Measurements from ENCODE around the gene ZBTB20. TPM values are rescaled to one million over a fixed set of nuclear protein-coding genes. Genes with fewer than 3 reads are reported as not detected.

Gene ZBTB20
- total RNA-seq, 1 donor from 2014 or later = 91.2 TPM

GRCh38 chr3:114879059-114880031 is 267.7 kb downstream of the ZBTB20 start:
- H3K4me1 Mint-ChIP-seq = peaks cover 8% of the 10 kb centered on the region
- no peak for TF ChIP-seq CTCF (IDR thresholded peaks at IDR 0.05)
- ChIA-PET CTCF (no interaction called here), POLR2A (no interaction called here)
- DNase-seq = no peak
- no peak overlapping the region for H3K27ac Mint-ChIP-seq
- intact Hi-C loops (cut with micrococcal nuclease) = loop anchor here (2.0 kb wide), 1 partner anchor 17 kb away; no protein-coding TSS in a partner anchor
- no peaks in the 10 kb centered on the region for H3K27me3 Mint-ChIP-seq
- H3K36me3 Mint-ChIP-seq (ENCODE audit: low read depth) = peaks cover 17% of the 10 kb centered on the region
- no peak overlapping the region for H3K4me3 Mint-ChIP-seq
- peaks cover 2% of the 10 kb centered on the region for H3K9me3 Mint-ChIP-seq
- ATAC-seq (ENCODE audit: low read depth) = no peak

GRCh38 chr3:114878114-114878839 is 268.8 kb downstream of the ZBTB20 start:
- no peak for TF ChIP-seq CTCF (IDR thresholded peaks at IDR 0.05)

GRCh38 chr3:114877378-114878113 is 269.5 kb downstream of the ZBTB20 start:
- TF ChIP-seq CTCF (IDR thresholded peaks at IDR 0.05) = no peak
- no peaks in the 10 kb centered on the region for H3K9me3 Mint-ChIP-seq
- ChIA-PET CTCF (no interaction called here), POLR2A (interaction anchor here (0.7 kb wide), 1 partner anchor 664 kb away, joined by 4 read pairs; no protein-coding TSS in a partner anchor)
- H3K27me3 Mint-ChIP-seq = no peaks in the 10 kb centered on the region
- H3K27ac Mint-ChIP-seq = no peak overlapping the region
- intact Hi-C loops (cut with micrococcal nuclease) = loop anchor here (2.0 kb wide), 1 partner anchor 15 kb away; no protein-coding TSS in a partner anchor
- peaks cover 19% of the 10 kb centered on the region for H3K36me3 Mint-ChIP-seq (ENCODE audit: low read depth)
- no peak for DNase-seq
- no peak for ATAC-seq (ENCODE audit: low read depth)
- H3K4me3 Mint-ChIP-seq = no peak overlapping the region
- H3K4me1 Mint-ChIP-seq = peaks cover 13% of the 10 kb centered on the region

More at GRCh38 chr3:114878114-114878839, 268.8 kb downstream of the ZBTB20 start:
- Mint-ChIP-seq H3K4me1 (peaks cover 10% of the 10 kb centered on the region), H3K9me3 (no peaks in the 10 kb centered on the region), H3K27ac (no peak overlapping the region), H3K27me3 (no peaks in the 10 kb centered on the region), H3K36me3 (ENCODE audit: low read depth) (peaks cover 17% of the 10 kb centered on the region), H3K4me3 (no peak overlapping the region)
- intact Hi-C loops (cut with micrococcal nuclease) = loop anchor here (2.0 kb wide), 1 partner anchor 15 kb away; no protein-coding TSS in a partner anchor
- CTCF ChIA-PET = no interaction called here
- DNase-seq (no peak), ATAC-seq (ENCODE audit: low read depth) (no peak)
- POLR2A ChIA-PET = interaction anchor here (0.7 kb wide), 1 partner anchor 665 kb away, joined by 4 read pairs; no protein-coding TSS in a partner anchor

GRCh38 chr3:114874522-114874971 is 272.5 kb downstream of the ZBTB20 start:
- TF ChIP-seq CTCF (IDR thresholded peaks at IDR 0.05) = no peak
- Mint-ChIP-seq H3K27me3 (no peaks in the 10 kb centered on the region), H3K4me1 (peaks cover 21% of the 10 kb centered on the region), H3K36me3 (ENCODE audit: low read depth) (peaks cover 12% of the 10 kb centered on the region), H3K4me3 (no peak overlapping the region), H3K27ac (no peak overlapping the region), H3K9me3 (no peaks in the 10 kb centered on the region)
- intact Hi-C loops (cut with micrococcal nuclease) = no loop called here
- ChIA-PET POLR2A (no interaction called here), CTCF (no interaction called here)
- ATAC-seq (ENCODE audit: low read depth) (no peak), DNase-seq (no peak)
